GM18873 (cell line): ENCODE results near the gene IDI2.
"Not testable (repeated sequence)": the region's sequence is repeated elsewhere in the genome, so short reads cannot be mapped to it uniquely, and the experiment has no call there.

Experiments used
- ATAC-seq: cut with Tn5 transposase; IDR thresholded peaks from one replicate; pipeline ENCODE4 v1.9.1; 2021; ENCODE audit warnings: mild to moderate bottlenecking, moderate library complexity, moderate number of reproducible peaks; ENCODE audit not compliant: unreplicated experiment, low FRiP score

IDI2 gene

GRCh38 chr10:1010703-1011102, 15.0 kb downstream of the IDI2 start:
- ATAC-seq, result no peak

GRCh38 chr10:1009947-1010346, 15.7 kb downstream of the IDI2 start:
- not testable (repeated sequence) for ATAC-seq

GRCh38 chr10:1009071-1009494, 16.6 kb downstream of the IDI2 start:
- ATAC-seq, result no peak

- no peak for ATAC-seq
These were observed 18.1 kb downstream of the IDI2 start for GRCh38 chr10:1007583-1007982.

GRCh38 chr10:1006573-1006972, 19.1 kb downstream of the IDI2 start:
- ATAC-seq, result no peak

- ATAC-seq, result no peak
These were observed 21.6 kb downstream of the IDI2 start for GRCh38 chr10:1003884-1004670.

GRCh38 chr10:1002425-1003006, 23.1 kb downstream of the IDI2 start:
- no peak for ATAC-seq

GRCh38 chr10:997266-998022, 28.2 kb downstream of the IDI2 start:
- ATAC-seq, result no peak

- no peak for ATAC-seq
These were observed 29.6 kb downstream of the IDI2 start for GRCh38 chr10:996031-996430.

GRCh38 chr10:995559-995926, 30.1 kb downstream of the IDI2 start:
- ATAC-seq, result no peak

GRCh38 chr10:994836-995558, 30.7 kb downstream of the IDI2 start:
- no peak for ATAC-seq

- ATAC-seq, result no peak
These were observed 32.8 kb downstream of the IDI2 start for GRCh38 chr10:992871-993270.

- ATAC-seq, result no peak
These were observed 33.2 kb downstream of the IDI2 start for GRCh38 chr10:992467-992866.

GRCh38 chr10:990808-991207, 34.9 kb downstream of the IDI2 start:
- ATAC-seq, result no peak

- ATAC-seq, result no peak
These were observed 36.8 kb downstream of the IDI2 start for GRCh38 chr10:988667-989545.

GRCh38 chr10:987870-988666, 37.6 kb downstream of the IDI2 start, which contains the start of gene GTPBP4:
Gene GTPBP4 (plus strand): TSS chr10:988434. CDS start chr10:988480, 46 bp downstream.
- peak; percentile 97 for ATAC-seq

GRCh38 chr10:987620-987869, 38.1 kb downstream of the IDI2 start:
- no peak for ATAC-seq

- no peak for ATAC-seq
These were observed 38.6 kb downstream of the IDI2 start for GRCh38 chr10:986881-987619.
